Measurements from ENCODE around the gene NAXD.

Gene NAXD

DNA sequence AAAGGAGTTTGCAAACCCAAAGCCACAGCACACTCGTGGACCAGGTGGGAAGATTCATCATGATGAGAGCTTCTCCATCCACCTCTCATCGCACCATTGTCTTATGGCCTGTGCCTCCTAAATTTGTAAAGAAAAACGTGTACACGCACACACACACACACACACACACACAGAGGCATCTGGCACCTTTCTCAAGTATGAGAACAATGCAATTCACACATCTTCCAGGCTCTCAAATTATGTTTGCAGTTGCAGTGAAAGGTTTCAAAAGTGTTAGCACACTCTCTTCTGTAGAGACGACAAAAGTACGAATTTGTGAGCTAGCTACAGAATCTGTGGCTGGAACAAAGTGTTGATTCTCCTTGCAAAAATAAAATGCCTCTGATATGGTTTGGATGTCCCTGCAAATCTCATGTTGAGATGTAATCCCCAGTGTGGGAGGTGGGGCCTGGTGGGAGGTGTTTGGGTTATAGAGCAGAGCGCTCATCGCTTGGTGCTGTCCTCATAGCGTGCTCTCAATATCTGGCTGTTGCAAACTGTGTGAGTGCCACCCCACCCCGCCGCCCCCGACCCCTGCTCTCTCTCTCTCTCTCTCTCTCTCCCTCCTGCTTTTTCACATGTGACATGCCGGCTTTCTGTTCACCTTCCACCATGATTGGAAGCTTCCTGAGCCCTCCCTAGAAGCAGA is 32.0 kb upstream of the NAXD start:
- TF ChIP-seq TAF1 (IDR thresholded peaks at IDR 0.05; ENCODE audit: low read depth) (no peak), NFIC (IDR thresholded peaks at IDR 0.05) (no peak), FOXM1 (IDR thresholded peaks at IDR 0.05; ENCODE audit: borderline replicate concordance, low read depth) (no peak), EP300 (IDR thresholded peaks at IDR 0.05; ENCODE audit: borderline replicate concordance) (no peak), USF1 (IDR thresholded peaks at IDR 0.05) (no peak), CREB1 (IDR thresholded peaks at IDR 0.05; ENCODE audit: low read depth) (no peak), TCF12 (IDR thresholded peaks at IDR 0.05; ENCODE audit: low read depth) (no peak)
- TF ChIP-seq, protein P1, sequence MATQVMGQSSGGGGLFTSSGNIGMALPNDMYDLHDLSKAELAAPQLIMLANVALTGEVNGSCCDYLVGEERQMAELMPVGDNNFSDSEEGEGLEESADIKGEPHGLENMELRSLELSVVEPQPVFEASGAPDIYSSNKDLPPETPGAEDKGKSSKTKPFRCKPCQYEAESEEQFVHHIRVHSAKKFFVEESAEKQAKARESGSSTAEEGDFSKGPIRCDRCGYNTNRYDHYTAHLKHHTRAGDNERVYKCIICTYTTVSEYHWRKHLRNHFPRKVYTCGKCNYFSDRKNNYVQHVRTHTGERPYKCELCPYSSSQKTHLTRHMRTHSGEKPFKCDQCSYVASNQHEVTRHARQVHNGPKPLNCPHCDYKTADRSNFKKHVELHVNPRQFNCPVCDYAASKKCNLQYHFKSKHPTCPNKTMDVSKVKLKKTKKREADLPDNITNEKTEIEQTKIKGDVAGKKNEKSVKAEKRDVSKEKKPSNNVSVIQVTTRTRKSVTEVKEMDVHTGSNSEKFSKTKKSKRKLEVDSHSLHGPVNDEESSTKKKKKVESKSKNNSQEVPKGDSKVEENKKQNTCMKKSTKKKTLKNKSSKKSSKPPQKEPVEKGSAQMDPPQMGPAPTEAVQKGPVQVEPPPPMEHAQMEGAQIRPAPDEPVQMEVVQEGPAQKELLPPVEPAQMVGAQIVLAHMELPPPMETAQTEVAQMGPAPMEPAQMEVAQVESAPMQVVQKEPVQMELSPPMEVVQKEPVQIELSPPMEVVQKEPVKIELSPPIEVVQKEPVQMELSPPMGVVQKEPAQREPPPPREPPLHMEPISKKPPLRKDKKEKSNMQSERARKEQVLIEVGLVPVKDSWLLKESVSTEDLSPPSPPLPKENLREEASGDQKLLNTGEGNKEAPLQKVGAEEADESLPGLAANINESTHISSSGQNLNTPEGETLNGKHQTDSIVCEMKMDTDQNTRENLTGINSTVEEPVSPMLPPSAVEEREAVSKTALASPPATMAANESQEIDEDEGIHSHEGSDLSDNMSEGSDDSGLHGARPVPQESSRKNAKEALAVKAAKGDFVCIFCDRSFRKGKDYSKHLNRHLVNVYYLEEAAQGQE (IDR thresholded peaks at IDR 0.05; ENCODE audit: low read depth) = no peak

GRCh38 chr13:110589793-110590390 is 25.5 kb upstream of the NAXD start:
- TF ChIP-seq EGR1 (IDR thresholded peaks at IDR 0.05) (no peak), CEBPB (IDR thresholded peaks at IDR 0.05) (no peak), EP300 (IDR thresholded peaks at IDR 0.05; ENCODE audit: borderline replicate concordance) (no peak), TAF1 (IDR thresholded peaks at IDR 0.05; ENCODE audit: low read depth) (no peak), YY1 (IDR thresholded peaks at IDR 0.05; ENCODE audit: low read depth) (no peak), FOXM1 (IDR thresholded peaks at IDR 0.05; ENCODE audit: borderline replicate concordance, low read depth) (no peak), TCF12 (IDR thresholded peaks at IDR 0.05; ENCODE audit: low read depth) (no peak), RAD21 (IDR thresholded peaks at IDR 0.05; ENCODE audit: low read depth) (no peak), MAX (IDR thresholded peaks at IDR 0.05) (no peak), NFIC (IDR thresholded peaks at IDR 0.05) (no peak), CREB1 (IDR thresholded peaks at IDR 0.05; ENCODE audit: low read depth) (no peak), TEAD4 (IDR thresholded peaks at IDR 0.05) (no peak), ZBTB7A (IDR thresholded peaks at IDR 0.05; ENCODE audit: low read depth) (no peak), USF1 (IDR thresholded peaks at IDR 0.05) (no peak)
- TF ChIP-seq, protein P1 (IDR thresholded peaks at IDR 0.05; ENCODE audit: low read depth) = no peak

GRCh38 chr13:110590577-110590976 is 24.8 kb upstream of the NAXD start:
- TF ChIP-seq MAX (IDR thresholded peaks at IDR 0.05) (peak; percentile 43; the same call in 1 of the 2 replicates), USF1 (IDR thresholded peaks at IDR 0.05) (no peak), RAD21 (IDR thresholded peaks at IDR 0.05; ENCODE audit: low read depth) (0 out of 2 replicates have a peak, but pooled peaks have one; percentile 13), ZBTB7A (IDR thresholded peaks at IDR 0.05; ENCODE audit: low read depth) (no peak), FOXM1 (IDR thresholded peaks at IDR 0.05; ENCODE audit: borderline replicate concordance, low read depth) (no peak), CREB1 (IDR thresholded peaks at IDR 0.05; ENCODE audit: low read depth) (no peak), NFIC (IDR thresholded peaks at IDR 0.05) (peak; percentile 87), TCF12 (IDR thresholded peaks at IDR 0.05; ENCODE audit: low read depth) (0 out of 2 replicates have a peak, but pooled peaks have one; percentile 55), YY1 (IDR thresholded peaks at IDR 0.05; ENCODE audit: low read depth) (no peak), TEAD4 (IDR thresholded peaks at IDR 0.05) (peak; percentile 86), CEBPB (IDR thresholded peaks at IDR 0.05) (no peak), TAF1 (IDR thresholded peaks at IDR 0.05; ENCODE audit: low read depth) (no peak), EGR1 (IDR thresholded peaks at IDR 0.05) (no peak), EP300 (IDR thresholded peaks at IDR 0.05; ENCODE audit: borderline replicate concordance) (peak; percentile 73; the same call in 1 of the 2 replicates)
- TF ChIP-seq, protein P1 (IDR thresholded peaks at IDR 0.05; ENCODE audit: low read depth) = no peak
